H54 (cell line): ENCODE measurements around the gene HOXD1.

ENCODE experiments used
- DNase-seq: peaks from one replicate; pipeline ENCODE4 v3.0.0; 2011; ENCODE audit warnings: low spot score, mixed read lengths; ENCODE audit not compliant: insufficient read length
- FAIRE-seq: peaks from 3 replicates; lab custom pipeline; 2011; peaks lifted over from hg19 to GRCh38; lab: Jason Lieb, UNC
- POLR2A ChIP-seq: IDR thresholded peaks from 2 replicates; pipeline ENCODE4 v1.6.1; 2011; ENCODE audit warnings: low read depth, mild to moderate bottlenecking, low read length

Gene HOXD1

DNA sequence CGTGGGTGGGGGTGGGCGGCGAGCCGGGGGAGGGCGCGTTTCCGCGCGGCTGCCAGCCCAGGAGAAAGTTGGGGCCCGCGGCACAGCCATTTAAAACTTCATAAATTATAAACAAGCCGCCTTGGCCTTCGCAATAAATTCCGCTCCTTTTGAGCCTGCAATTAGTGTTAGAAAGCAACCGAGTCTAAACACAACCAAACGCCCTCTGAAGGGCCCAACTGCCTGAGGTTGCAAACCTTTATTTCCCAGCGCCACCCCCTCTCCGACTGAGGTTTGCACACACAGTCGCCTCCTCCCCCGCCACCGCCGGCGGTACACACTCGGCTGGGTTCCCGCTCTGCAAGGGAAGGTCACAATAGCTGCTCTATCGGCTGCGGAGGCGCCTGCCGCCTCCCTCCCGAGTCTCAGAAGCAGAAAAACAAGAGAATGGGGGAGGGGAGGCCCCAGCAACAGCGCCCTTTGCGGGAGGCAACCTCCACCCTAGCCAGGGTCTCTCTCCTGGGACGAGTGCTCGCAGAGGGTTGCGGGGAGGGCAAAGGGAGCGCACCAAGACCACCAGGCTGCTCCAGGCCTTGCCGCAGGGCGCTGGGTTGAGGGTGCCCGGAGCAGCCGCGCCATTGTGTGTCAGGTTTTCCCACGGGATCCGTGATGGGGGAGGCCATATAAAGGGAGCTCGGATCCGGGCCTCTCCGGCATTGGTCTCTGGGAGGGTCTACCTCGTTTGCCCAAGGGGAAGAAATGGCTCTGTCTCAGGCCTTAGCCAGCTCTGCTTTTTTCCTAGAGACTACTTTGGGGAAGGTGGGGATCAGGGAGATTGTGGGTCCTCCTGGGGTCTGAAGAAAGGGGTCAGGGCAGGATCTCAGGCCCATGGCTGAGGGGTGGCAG lies 13.4 kb upstream of the HOXD1 start:
- TF ChIP-seq POLR2A, result no peak
- no peak for DNase-seq
- FAIRE-seq, result no peak

DNA sequence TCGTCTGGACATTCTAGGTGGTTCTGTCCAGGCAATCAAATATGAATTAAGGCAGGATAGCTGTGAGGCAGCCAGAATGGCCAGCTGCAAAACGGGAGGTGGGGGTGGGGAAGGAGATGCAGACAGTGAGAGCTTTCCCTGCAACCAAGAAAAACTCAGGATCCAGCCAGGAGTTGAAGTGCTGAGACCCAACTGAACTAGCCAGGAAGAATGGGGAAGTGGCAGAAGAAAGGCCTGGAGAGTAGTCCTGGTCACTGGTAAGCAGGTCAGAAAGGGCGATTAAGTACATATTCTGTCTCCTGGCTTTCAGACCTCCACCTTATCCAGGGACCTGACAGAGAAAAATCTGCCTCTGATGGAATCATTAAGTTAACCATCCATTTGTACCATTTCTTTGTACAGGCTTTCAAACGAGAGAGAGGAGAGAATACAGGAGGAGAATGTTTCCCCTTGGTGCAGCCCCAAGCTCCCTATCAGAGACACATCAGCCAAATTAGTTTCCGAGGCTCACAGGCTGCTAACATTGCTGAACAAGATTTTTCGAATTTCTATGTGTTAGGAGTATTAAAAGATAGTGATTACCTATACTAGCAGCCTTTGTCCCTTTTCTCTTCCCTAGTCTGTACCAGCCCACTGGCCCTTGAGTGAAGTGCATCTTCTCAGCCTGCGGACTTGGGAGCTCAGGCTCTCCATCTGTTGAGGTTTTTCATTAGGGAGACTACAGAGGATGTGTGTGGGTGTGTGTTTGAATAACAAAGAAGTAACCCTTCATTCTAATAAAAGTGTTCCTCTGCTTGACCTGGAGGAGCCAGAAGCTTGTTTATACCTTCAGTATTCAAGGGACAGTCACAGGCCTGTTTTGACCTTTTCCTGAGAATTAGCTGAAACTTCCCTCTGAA lies 12.5 kb upstream of the HOXD1 start:
- no peak for TF ChIP-seq POLR2A
- DNase-seq, result no peak
- FAIRE-seq, result no peak

DNA sequence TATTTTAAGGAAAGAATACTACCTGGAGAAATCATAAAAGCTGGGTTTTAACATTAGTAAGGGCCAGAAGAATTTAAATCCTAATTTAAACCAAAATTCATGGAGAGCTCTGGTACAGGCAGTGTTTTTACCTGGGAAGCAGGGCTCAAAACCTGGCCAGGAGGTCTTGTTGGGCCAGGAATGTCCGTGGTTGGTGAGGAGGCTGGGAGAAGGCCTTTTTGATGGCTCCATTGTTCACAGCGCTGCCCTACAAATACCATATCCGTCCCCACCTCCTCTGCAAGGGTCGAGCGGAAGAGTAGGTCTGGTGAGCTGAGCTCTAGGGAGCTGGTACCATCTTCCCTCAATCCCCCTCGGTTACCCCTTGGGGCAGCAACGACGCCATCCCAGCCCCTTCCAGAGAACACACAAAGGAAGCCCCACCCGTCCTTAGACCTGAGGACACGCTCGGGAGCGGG lies 10.9 kb upstream of the HOXD1 start:
- FAIRE-seq (no peak), DNase-seq (no peak)
- no peak for TF ChIP-seq POLR2A

DNA sequence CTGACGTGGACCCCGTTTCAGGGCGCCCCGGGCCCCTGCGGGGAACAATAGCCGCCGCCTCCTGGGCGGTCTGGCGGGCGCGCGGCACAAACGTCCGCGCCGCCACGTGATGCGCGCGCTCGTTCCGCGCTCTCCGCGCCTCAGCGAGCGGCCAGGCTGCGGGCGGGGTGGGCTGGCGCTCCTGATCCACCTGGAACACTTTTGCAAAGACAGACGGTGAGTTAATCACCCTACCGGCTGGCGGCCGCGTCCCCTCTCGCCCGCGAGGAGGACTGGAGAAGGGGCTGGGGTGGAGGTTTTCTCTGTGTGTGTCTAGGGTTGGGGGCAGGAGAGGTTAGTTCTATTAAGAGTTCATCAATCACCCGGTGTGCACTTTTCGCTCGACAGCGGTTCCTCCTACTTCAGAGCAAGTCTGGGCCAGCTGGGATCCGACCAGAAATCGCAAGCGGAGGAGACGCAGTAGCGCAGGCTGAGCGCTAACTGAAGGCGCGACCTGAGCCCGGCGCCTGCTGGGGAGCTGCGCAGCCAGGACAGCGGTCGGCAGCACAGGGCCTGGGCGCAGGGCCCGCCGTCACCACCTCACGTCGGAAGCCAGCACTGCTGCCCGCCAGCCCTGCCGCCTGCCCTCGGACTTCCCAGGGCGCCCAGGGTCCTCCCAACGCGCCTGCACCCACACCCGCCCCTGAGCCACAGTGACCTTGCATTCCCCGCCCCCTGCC lies 10.3 kb upstream of the HOXD1 start:
- no peak for TF ChIP-seq POLR2A
- DNase-seq, result no peak
- FAIRE-seq, result no peak

DNA sequence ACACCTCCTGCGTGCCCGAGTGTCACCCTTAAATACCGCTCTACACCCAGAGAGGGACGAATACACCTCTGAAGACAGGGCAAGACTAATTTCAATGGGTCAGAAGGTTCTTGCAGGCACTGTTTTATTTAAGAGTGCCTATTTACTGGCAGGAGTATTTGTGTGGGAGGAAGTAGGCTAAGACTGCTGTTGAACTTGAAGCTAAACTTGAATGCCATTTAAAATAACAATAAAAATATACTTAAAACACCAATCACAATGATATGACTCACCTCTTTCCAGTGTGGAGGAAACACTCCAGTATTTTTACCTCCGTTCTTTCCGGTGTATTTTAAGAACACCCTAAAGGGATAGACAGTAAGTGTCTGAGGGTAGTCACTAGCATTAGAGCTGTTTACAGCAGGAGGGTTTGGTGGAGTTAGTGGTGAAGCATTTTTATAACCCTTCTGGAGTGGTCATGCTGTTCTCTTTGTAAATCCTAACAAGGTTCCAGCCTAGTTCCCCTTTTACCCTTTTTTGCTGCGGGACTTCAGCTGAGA lies 9.6 kb upstream of the HOXD1 start:
- FAIRE-seq, result no peak
- DNase-seq, result no peak
- no peak for TF ChIP-seq POLR2A

DNA sequence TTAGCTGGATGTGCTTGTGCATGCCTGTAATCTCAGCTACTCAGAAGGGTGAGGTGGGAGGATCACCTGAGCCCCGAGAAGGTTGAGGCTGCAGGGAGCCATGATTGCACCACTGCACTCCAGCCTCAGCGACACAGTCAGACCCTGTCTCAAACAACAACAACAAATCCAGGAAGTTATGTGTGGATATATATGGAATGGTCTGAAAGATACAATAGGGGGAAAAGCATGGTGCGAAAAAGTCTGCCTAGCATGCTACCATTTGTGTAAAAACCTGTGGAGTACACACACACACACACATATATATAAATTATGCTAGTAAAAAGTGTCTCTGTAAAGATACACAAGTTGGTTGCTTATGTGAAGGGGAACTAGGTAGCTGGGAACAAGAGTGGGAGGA lies 6.9 kb upstream of the HOXD1 start:
- FAIRE-seq (no peak), DNase-seq (no peak)
- TF ChIP-seq POLR2A, result no peak

DNA sequence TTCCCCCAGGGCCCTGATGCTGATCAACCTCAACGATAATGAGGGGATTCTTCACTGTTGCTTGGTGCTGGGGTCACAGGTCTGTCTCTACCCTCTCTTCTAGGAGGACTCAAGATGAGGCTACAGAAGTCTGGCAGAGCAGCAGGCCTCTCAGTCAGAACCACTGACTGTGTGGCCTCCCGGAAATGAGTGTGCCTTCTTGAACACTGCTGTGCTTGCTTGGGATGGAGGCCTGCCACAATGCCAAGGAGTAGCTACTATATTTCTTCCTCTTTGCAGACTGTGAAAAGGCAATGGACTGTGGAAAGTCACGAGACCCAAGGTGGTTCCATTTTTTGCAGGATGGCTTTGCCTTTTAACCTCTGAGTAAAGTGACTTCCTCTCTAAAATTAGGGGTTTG lies 5.8 kb upstream of the HOXD1 start:
- DNase-seq, result no peak
- no peak for TF ChIP-seq POLR2A
- no peak for FAIRE-seq

DNA sequence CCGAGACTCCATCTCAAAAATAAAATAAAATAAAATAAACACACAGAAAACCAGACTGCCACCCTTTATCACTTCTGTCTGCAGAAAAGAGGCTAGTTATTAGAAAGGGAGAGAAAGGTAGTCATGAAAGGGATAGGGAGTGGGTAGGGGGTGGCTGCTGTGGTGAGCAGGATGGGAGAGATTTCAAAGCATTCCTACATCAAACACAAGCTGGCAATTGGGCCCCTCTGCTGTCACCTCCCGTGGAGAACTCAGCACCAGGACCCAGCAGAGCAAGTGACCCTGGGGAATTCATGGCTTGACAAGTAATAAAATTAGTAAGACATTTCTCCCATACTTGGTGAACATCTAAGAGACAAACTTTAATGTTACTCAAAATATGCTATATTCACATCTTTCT lies 3.7 kb upstream of the HOXD1 start:
- no peak for FAIRE-seq
- DNase-seq, result no peak
- no peak for TF ChIP-seq POLR2A

DNA sequence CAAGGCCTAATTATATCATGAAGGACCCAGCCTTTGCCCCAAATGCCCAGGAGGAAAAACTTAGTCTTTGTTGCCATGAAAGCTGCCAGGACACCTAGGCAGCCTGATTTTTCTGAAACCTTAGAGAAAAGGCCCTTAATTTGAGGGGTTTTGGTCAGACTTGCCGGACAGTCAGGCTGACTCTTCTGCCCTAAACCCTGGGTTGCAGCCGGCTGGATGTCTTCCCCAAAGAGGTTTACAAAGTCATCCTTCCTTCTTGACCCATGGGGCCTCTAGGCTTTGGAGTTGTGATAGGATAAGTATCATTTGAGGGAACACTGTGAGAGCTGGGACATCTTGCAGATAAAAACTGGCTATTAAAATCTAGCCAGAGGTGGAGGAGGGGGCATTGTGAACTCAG lies 2.4 kb upstream of the HOXD1 start:
- DNase-seq (no peak), FAIRE-seq (no peak)
- no peak for TF ChIP-seq POLR2A

DNA sequence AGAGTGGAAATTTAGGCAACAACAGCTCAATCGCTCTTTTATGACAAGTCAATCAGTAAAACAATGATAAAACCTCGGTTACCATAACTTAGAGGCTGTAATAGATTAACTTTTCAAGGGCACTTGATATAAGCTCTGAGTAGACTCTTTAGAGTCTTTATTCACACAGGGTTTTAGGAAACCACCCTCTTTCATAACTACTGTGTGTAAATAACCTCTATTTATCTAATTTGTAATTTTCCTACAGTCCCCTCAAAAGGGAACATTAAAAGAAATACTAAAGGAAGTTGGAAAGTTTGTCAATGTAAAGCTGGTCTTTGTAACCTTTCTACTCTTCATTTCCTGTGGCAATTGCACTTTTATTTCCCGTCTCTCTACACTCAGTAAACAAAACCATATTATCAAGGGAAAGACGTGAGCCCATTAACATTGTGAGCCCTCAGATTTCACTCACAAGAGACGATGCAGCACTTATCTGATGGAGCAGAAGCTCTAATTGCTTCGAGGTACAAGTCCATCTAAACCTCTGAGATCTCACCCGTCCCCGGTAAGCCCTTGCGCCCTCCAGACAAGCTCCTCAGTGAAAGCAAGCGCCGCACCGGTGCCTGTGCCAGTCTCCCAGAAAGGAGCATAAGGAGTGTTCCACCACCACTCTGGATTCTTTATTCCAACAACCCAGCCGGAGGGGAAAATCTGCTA lies 1.1 kb upstream of the HOXD1 start:
- TF ChIP-seq POLR2A, result no peak
- DNase-seq (peak; percentile 34), FAIRE-seq (no peak)

DNA sequence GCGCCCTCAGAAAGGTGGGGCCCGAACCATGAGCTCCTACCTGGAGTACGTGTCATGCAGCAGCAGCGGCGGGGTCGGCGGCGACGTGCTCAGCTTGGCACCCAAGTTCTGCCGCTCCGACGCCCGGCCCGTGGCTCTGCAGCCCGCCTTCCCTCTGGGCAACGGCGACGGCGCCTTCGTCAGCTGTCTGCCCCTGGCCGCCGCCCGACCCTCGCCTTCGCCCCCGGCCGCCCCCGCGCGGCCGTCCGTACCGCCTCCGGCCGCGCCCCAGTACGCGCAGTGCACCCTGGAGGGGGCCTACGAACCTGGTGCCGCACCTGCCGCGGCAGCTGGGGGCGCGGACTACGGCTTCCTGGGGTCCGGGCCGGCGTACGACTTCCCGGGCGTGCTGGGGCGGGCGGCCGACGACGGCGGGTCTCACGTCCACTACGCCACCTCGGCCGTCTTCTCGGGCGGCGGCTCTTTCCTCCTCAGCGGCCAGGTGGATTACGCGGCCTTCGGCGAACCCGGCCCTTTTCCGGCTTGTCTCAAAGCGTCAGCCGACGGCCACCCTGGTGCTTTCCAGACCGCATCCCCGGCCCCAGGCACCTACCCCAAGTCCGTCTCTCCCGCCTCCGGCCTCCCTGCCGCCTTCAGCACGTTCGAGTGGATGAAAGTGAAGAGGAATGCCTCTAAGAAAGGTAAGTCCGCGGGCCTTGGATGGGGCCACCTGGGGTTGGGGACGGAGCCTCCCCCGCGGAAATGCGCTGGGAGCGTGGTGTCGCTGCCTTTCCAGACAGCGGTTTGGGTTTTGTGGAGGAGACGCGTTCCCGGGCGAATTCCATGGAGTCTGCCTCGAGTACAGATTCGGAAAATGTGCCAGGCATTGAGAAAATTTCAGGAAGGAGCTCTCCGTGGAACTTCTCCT lies 559 bp downstream of the HOXD1 start:
- no peak for DNase-seq
- no peak for FAIRE-seq
- TF ChIP-seq POLR2A, result no peak
